HEK293 (cell line): ENCODE results near the gene MRPS22.

Experiments used
- CTCF ChIA-PET: fragments of 350-600 bp; formaldehyde crosslinking; extraction: SDS; loops from one replicate; lab custom pipeline; 2021; ENCODE audit warnings: antibody characterized with exemption; lab: Yijun Ruan, JAX
- POLR2A ChIA-PET: fragments of 300-600 bp; formaldehyde crosslinking; extraction: SDS; loops from one replicate; lab custom pipeline; 2020; ENCODE audit warnings: antibody characterized with exemption, inconsistent platforms; lab: Yijun Ruan, JAX
- H3K27ac ChIP-seq: fragments of 200-500 bp; sonication (Bioruptor generic); 2 replicates; pipeline ENCODE4 v1.5.1; 2014; ENCODE audit warnings: low read depth, low read length, control low read depth, inconsistent platforms; ENCODE audit errors: extremely low read depth
- H3K36me3 ChIP-seq, 2 experiments: fragments of 200-500 bp in 1 of 2; sonication (Bioruptor generic) in 1 of 2; 1 replicate in 1 of 2; 2 replicates in 1 of 2; pipeline ENCODE4 v1.5.1; 2014 to 2017; ENCODE audit warnings: inconsistent platforms in 2 of 2, low read length in 2 of 2; ENCODE audit not compliant: control insufficient read depth in 2 of 2, insufficient read depth in 1 of 2
- H3K4me1 ChIP-seq: fragments of 200-500 bp; sonication (Bioruptor generic); 2 replicates; pipeline ENCODE4 v1.5.1; 2014; ENCODE audit warnings: mild to moderate bottlenecking, low read length, inconsistent platforms; ENCODE audit not compliant: control insufficient read depth, insufficient read depth
- H3K4me3 ChIP-seq: 2 replicates; pipeline ENCODE4 v1.5.1; 2011; ENCODE audit warnings: low read depth, mild to moderate bottlenecking, control low read depth, low read length, moderate library complexity
- H3K9me3 ChIP-seq: fragments of 200-500 bp; sonication (Bioruptor generic); 2 replicates; pipeline ENCODE4 v1.5.1; 2014; ENCODE audit warnings: low read depth, low read length, inconsistent platforms; ENCODE audit not compliant: control insufficient read depth, insufficient read depth
- BCL11B ChIP-seq: fragments of 450-650 bp; formaldehyde crosslinking; IDR thresholded peaks from 2 replicates; pipeline ENCODE4 v1.5.1; 2016; ENCODE audit warnings: low read depth, missing biosample characterization, missing genetic modification characterization
- KLF16 ChIP-seq: fragments of 450-650 bp; formaldehyde crosslinking; IDR thresholded peaks from 2 replicates; pipeline ENCODE4 v1.5.1; 2017; ENCODE audit warnings: missing biosample characterization, missing genetic modification characterization
- MYNN ChIP-seq: fragments of 450-650 bp; formaldehyde crosslinking; IDR thresholded peaks from 2 replicates; pipeline ENCODE4 v1.5.1; 2016; ENCODE audit warnings: missing biosample characterization, missing genetic modification characterization, borderline replicate concordance
- PRDM10 ChIP-seq: fragments of 450-650 bp; formaldehyde crosslinking; IDR thresholded peaks from 2 replicates; pipeline ENCODE4 v1.5.1; 2016; ENCODE audit warnings: missing biosample characterization, missing genetic modification characterization
- PRDM6 ChIP-seq: fragments of 450-650 bp; formaldehyde crosslinking; IDR thresholded peaks from 2 replicates; pipeline ENCODE4 v1.5.1; 2017; ENCODE audit warnings: missing biosample characterization, missing genetic modification characterization
- REPIN1 ChIP-seq: fragments of 450-650 bp; formaldehyde crosslinking; IDR thresholded peaks from 2 replicates; pipeline ENCODE4 v1.5.1; 2017; ENCODE audit warnings: missing biosample characterization, missing genetic modification characterization, low read depth
- SP2 ChIP-seq: fragments of 450-650 bp; formaldehyde crosslinking; IDR thresholded peaks from 2 replicates; pipeline ENCODE4 v1.5.1; 2016; ENCODE audit warnings: missing biosample characterization, missing genetic modification characterization
- SP7 ChIP-seq: fragments of 450-650 bp; formaldehyde crosslinking; IDR thresholded peaks from 2 replicates; pipeline ENCODE4 v1.5.1; 2016; ENCODE audit warnings: missing biosample characterization, missing genetic modification characterization
- ZBTB10 ChIP-seq: fragments of 450-650 bp; formaldehyde crosslinking; IDR thresholded peaks from 2 replicates; pipeline ENCODE4 v1.5.1; 2016; ENCODE audit warnings: missing biosample characterization, missing genetic modification characterization
- ZNF221 ChIP-seq: fragments of 450-650 bp; formaldehyde crosslinking; IDR thresholded peaks from 2 replicates; pipeline ENCODE4 v1.5.1; 2017; ENCODE audit warnings: missing biosample characterization, missing genetic modification characterization, borderline replicate concordance
- ZNF248 ChIP-seq: fragments of 450-650 bp; formaldehyde crosslinking; IDR thresholded peaks from 2 replicates; pipeline ENCODE4 v1.5.1; 2017; ENCODE audit warnings: missing biosample characterization, missing genetic modification characterization
- ZNF302 ChIP-seq: fragments of 450-650 bp; formaldehyde crosslinking; IDR thresholded peaks from 2 replicates; pipeline ENCODE4 v1.5.1; 2016; ENCODE audit warnings: missing biosample characterization, missing genetic modification characterization, low read depth
- ZNF354C ChIP-seq: fragments of 450-650 bp; formaldehyde crosslinking; IDR thresholded peaks from 2 replicates; pipeline ENCODE4 v1.5.1; 2016; ENCODE audit warnings: missing biosample characterization, missing genetic modification characterization, low read depth, borderline replicate concordance
- ZNF510 ChIP-seq: fragments of 450-650 bp; formaldehyde crosslinking; IDR thresholded peaks from 2 replicates; pipeline ENCODE4 v1.5.1; 2018; ENCODE audit warnings: mild to moderate bottlenecking, missing genetic modification characterization, missing biosample characterization; ENCODE audit not compliant: insufficient replicate concordance

Gene MRPS22

DNA sequence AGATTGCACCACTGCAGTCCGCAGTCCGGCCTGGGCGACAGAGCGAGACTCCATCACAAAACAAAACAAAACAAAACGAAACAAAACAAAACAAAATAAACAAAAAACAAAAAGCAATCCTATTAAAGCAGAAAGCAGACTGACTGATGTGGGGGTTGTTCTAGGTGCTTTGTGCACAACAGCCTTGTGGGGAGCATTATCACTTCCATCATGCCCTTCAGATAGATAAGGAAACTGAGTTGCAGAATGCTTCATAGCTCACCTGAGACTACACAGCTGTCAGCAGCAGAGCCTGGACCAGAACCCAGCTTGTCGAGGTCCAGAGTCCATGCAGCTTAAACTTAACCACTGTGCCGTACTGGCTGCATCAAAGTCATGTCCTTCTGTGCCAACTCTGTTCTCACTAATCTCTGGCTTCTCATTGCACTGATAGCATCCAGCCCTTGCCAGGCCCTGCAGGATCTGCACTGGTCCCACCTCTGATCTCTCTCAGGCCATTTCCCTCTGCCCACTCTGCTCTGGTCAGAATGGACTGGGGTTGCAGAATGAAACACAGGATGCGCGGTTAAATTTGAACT lies 47.6 kb upstream of the MRPS22 start:
- H3K27ac ChIP-seq = no peak overlapping the region
- CTCF ChIA-PET = no interaction called here

More for the DNA sequence above, 47.6 kb upstream of the MRPS22 start:
- H3K4me3 ChIP-seq = no peak overlapping the region
- no peak for TF ChIP-seq PRDM6
- TF ChIP-seq SP2 = no peak
- no peak for TF ChIP-seq ZNF354C (tag by site-specific recombination)
- no peak for TF ChIP-seq MYNN (tag by site-specific recombination)
- no peak for TF ChIP-seq ZBTB10 (tag by site-specific recombination)
- no peak for TF ChIP-seq PRDM10 (tag by site-specific recombination)
- no peak for TF ChIP-seq ZNF221 (tag by site-specific recombination)
- no peak for TF ChIP-seq REPIN1 (tag by site-specific recombination)
- no peak for TF ChIP-seq BCL11B (tag by site-specific recombination)
- no peak for TF ChIP-seq SP7 (tag by site-specific recombination)
- TF ChIP-seq ZNF510 (tag by site-specific recombination) = no peak
- TF ChIP-seq ZNF302 (tag by site-specific recombination) = no peak
- no peak for TF ChIP-seq KLF16
- TF ChIP-seq ZNF248 (tag by site-specific recombination) = no peak
- TF ChIP-seq, all 188 proteins: peak for 0
- no peaks in the 10 kb centered on the region for H3K4me1 ChIP-seq
- no peaks in the 10 kb centered on the region for H3K9me3 ChIP-seq
- POLR2A ChIA-PET = no interaction called here
- H3K36me3 ChIP-seq = no peaks in the 10 kb centered on the region
